GM12878 (cell line): ENCODE measurements around the gene GRAMD2B. TPM values are rescaled to one million over a fixed set of nuclear protein-coding genes. Genes with fewer than 3 reads are reported as not detected.

Experiments
- ATAC-seq: fragments of 200-7000 bp; cut with Tn5 transposase; 3 replicates; pipeline ENCODE4 v1.9.1; 2020; ENCODE audit warnings: mild to moderate bottlenecking, moderate library complexity
- BruUV-seq: library from RNA; stranded (reverse); fragments of 400-500 nt; replicated peaks from 2 replicates; lab custom pipeline; 2021; lab: Mats Ljungman, UMichigan
- CTCF ChIA-PET: fragments of 300-600 bp; sonication (Branson Sonifier 250); formaldehyde crosslinking; extraction: SDS; loops from one replicate; lab custom pipeline; 2021; ENCODE audit warnings: inconsistent platforms; lab: Yijun Ruan, JAX
- POLR2A ChIA-PET: fragments of 350-600 bp; formaldehyde crosslinking; extraction: SDS; loops from one replicate; lab custom pipeline; 2021; ENCODE audit warnings: inconsistent platforms; lab: Charles Lee
- RAD21 ChIA-PET: fragments of 300-600 bp; sonication (Branson Sonifier 250); formaldehyde crosslinking; loops from one replicate; lab custom pipeline; 2023; ENCODE audit warnings: antibody characterized with exemption; ENCODE audit not compliant: unreplicated experiment; lab: Charles Lee
- SMC1A ChIA-PET: fragments of 300-600 bp; sonication (Branson Sonifier 250); formaldehyde crosslinking; loops from one replicate; lab custom pipeline; 2023; ENCODE audit not compliant: unreplicated experiment, uncharacterized antibody; lab: Charles Lee
- DNase-seq: peaks from one replicate; pipeline ENCODE4 v3.0.0-alpha.2; 2011; ENCODE audit warnings: low read depth, low spot score
- FAIRE-seq: peaks from 3 replicates; lab custom pipeline; 2011; peaks lifted over from hg19 to GRCh38; lab: Jason Lieb, UNC
- H2AFZ ChIP-seq: 2 replicates; pipeline ENCODE4 v1.6.0; 2011; ENCODE audit warnings: low read depth, low read length, control low read depth; ENCODE audit not compliant: control insufficient read depth
- H3K27ac ChIP-seq: 2 replicates; pipeline ENCODE4 v1.5.1; 2011; ENCODE audit warnings: control low read depth; ENCODE audit not compliant: control insufficient read depth, insufficient read depth
- H3K27me3 ChIP-seq, 2 experiments: replicated peaks in 1 of 2; 2 replicates each; pipeline versions ENCODE4 v1.6.0 to v1.6.1; 2011; ENCODE audit warnings: low read length in 1 of 2; ENCODE audit not compliant: control insufficient read depth in 2 of 2, insufficient read depth in 2 of 2
- H3K36me3 ChIP-seq, 2 experiments: 2 replicates each; pipeline ENCODE4 v1.5.1; 2011; ENCODE audit warnings: low read length in 1 of 2; ENCODE audit not compliant: control insufficient read depth in 2 of 2, insufficient read depth in 2 of 2
- H3K4me1 ChIP-seq: 2 replicates; pipeline ENCODE4 v1.6.1; 2011; ENCODE audit warnings: mild to moderate bottlenecking, low read length, moderate library complexity, mixed read lengths; ENCODE audit not compliant: control insufficient read depth, insufficient read depth
- H3K4me2 ChIP-seq: 2 replicates; pipeline ENCODE4 v1.6.0; 2011; ENCODE audit warnings: control low read depth; ENCODE audit not compliant: control insufficient read depth, insufficient read depth
- H3K4me3 ChIP-seq: fragments of 200-600 bp; sonication (generic); 2 replicates; pipeline ENCODE4 v1.5.1; 2016
- H3K79me2 ChIP-seq: 2 replicates; pipeline ENCODE4 v1.6.0; 2011; ENCODE audit warnings: low read length; ENCODE audit not compliant: control insufficient read depth, insufficient read depth
- H3K9ac ChIP-seq: 2 replicates; pipeline ENCODE4 v1.8.0; 2011; ENCODE audit warnings: low read length, control low read depth, mixed read lengths; ENCODE audit not compliant: control insufficient read depth, insufficient read depth
- H3K9me3 ChIP-seq: replicated peaks from 3 replicates; pipeline ENCODE4 v1.5.1; 2011; ENCODE audit warnings: mild to moderate bottlenecking, low read length; ENCODE audit not compliant: control insufficient read depth, insufficient read depth
- H4K20me1 ChIP-seq: 2 replicates; pipeline ENCODE4 v1.6.0; 2011; ENCODE audit not compliant: control insufficient read depth, insufficient read depth
- ATF2 ChIP-seq: IDR thresholded peaks from 2 replicates; pipeline ENCODE4 v1.6.1; 2012; ENCODE audit warnings: low read length, inconsistent platforms
- CEBPB ChIP-seq, 2 experiments: fragments of 150-350 bp in 1 of 2; IDR thresholded peaks; 2 replicates each; pipeline ENCODE4 v1.6.1; 2012 to 2014; ENCODE audit warnings: low read depth in 2 of 2, low read length in 2 of 2, borderline replicate concordance in 1 of 2, inconsistent platforms in 1 of 2
- CREB1 ChIP-seq: IDR thresholded peaks from 2 replicates; pipeline ENCODE4 v1.6.1; 2012; ENCODE audit warnings: low read depth, mild to moderate bottlenecking, inconsistent platforms
- NFYB ChIP-seq: IDR thresholded peaks from 2 replicates; pipeline ENCODE4 v1.6.1; 2011; ENCODE audit warnings: low read depth, mild to moderate bottlenecking, low read length, improper control_type of control experiment, moderate library complexity; ENCODE audit not compliant: insufficient read depth
- RFX5 ChIP-seq: IDR thresholded peaks from 2 replicates; pipeline ENCODE4 v1.6.1; 2011; ENCODE audit warnings: low read depth, low read length, improper control_type of control experiment
- SREBF2 ChIP-seq: IDR thresholded peaks from 2 replicates; pipeline ENCODE4 v1.6.1; 2012; ENCODE audit warnings: mild to moderate bottlenecking, low read length
- TAF1 ChIP-seq: IDR thresholded peaks from 2 replicates; pipeline ENCODE4 v1.6.1; 2011; ENCODE audit warnings: mild to moderate bottlenecking, low read depth, low read length, borderline replicate concordance
- TCF3 ChIP-seq: IDR thresholded peaks from 2 replicates; pipeline ENCODE4 v1.6.1; 2012; ENCODE audit warnings: low read depth, mild to moderate bottlenecking, low read length, borderline replicate concordance; ENCODE audit not compliant: insufficient read depth
- WGBS: methylation state at CpG from one replicate; pipeline ENCODE4 v1.1.6; 2016; ENCODE audit warnings: low lambda C conversion rate; ENCODE audit not compliant: insufficient replicate concordance, insufficient coverage; ENCODE audit errors: missing lambda C conversion rate; 5-methylcytosine and 5-hydroxymethylcytosine counted together
- in situ Hi-C: fragments of 300-500 bp; cut with MboI; formaldehyde crosslinking; loops from 9 replicates; pipeline ENCODE4 v1.14.3; 2018; ENCODE audit warnings: mixed read lengths
- intact Hi-C: fragments of 100-400 bp; cut with micrococcal nuclease; formaldehyde crosslinking; loops from one replicate; pipeline ENCODE4 v1.14.2; 2022; ENCODE audit not compliant: unreplicated experiment
- polyA plus RNA-seq, 11 experiments: library from polyadenylated mRNA; depleted of rRNA in 4 of 11; unstranded in 6 of 11; stranded (reverse) in 5 of 11; fragments of >200 nt; fragmentation: Nextera tagmentation in 4 of 11; fragmentation: Illumina TruSeq in 1 of 11; extraction: Ambion mirVana in 4 of 11; extraction: Trizol in 1 of 11; gene quantifications; 1 replicate in 1 of 11; 2 replicates in 10 of 11; pipeline versions ENCODE4 v1.2.1 to v1.2.3, GENCODE V29; 2011 to 2016; ENCODE audit warnings: inconsistent platforms in 2 of 11, missing spikeins in 2 of 11, low read depth in 1 of 11
- total RNA-seq, 4 experiments: library from RNA; depleted of rRNA in 3 of 4; stranded (reverse); fragments of >200 nt in 3 of 4; fragmentation: Illumina TruSeq in 1 of 4; extraction: Trizol in 1 of 4; gene quantifications; 2 replicates each; pipeline versions ENCODE4 v1.2.1 to v1.2.3, GENCODE V29; 2013 to 2021
- TF ChIP-seq, protein P1 (sequence below): fragments of 450-650 bp; IDR thresholded peaks from 2 replicates; pipeline ENCODE4 v1.6.1; 2014; ENCODE audit warnings: mild to moderate bottlenecking

Gene GRAMD2B
- total and polyA plus RNA-seq, 10 of the 15 experiments (the other 5 are each of a cell fraction or from before 2014, with no cell fraction given): 1.9 to 21.5 (median 8.4) TPM

DNA sequence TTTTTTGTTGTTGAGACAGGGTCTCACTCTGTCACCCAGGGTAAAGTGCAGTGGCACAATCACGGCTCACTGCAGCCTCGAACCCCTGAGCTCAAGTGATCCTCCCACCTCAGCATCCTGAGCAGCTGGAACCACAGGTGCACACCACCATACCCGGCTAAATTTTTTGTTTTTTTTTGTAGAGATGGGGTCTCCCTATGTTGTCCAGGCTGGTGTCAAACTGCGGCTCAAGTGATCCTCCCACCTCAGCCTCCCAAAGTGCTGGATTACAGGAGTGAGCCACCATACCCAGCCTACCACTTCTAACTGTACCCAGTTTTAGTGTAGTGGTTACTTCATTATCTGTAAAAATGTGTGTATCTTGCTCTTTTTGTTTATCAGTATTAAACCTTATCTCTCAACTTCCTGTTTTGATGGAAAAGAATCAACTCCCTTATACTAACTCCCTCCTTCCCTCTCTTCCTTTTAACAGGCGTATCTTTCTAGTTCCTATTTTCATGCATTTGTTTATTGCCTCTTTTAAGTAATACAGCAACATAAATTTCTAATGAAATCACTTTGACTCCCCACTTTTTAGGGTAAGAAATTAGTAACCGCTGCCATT, 33.1 kb downstream of the GRAMD2B start:
- ChIA-PET POLR2A (no interaction called here), CTCF (no interaction called here), SMC1A (no interaction called here), RAD21 (no interaction called here)
- intact Hi-C loops (no loop called here), in situ Hi-C loops (no loop called here)
- Histone ChIP-seq H3K4me3 (no peak overlapping the region), H3K9me3 (no peaks in the 10 kb centered on the region; the same call in 2 of the 3 replicates), H3K36me3 (no peaks in the 10 kb centered on the region), H3K4me2 (no peak overlapping the region), H4K20me1 (no peaks in the 10 kb centered on the region), H3K27ac (no peak overlapping the region), H3K4me1 (peaks cover 6% of the 10 kb centered on the region), H3K9ac (no peak overlapping the region), H3K27me3 (no peaks in the 10 kb centered on the region), H3K79me2 (no peaks in the 10 kb centered on the region; the same call in 1 of the 2 replicates), H2AFZ (no peak overlapping the region)
- 77% methylated on average over 6 of the region's 6 CpGs for whole genome bisulfite sequencing
- TF ChIP-seq NFYB (no peak), TCF3 (no peak), CEBPB (IDR thresholded peaks at IDR 0.05; ENCODE audit: borderline replicate concordance in 1 of 2, low read depth in 2 of 2, low read length in 2 of 2) (no peak), CREB1 (no peak), SREBF2 (no peak), TAF1 (no peak), ATF2 (no peak), RFX5 (no peak)
- TF ChIP-seq, protein P1, sequence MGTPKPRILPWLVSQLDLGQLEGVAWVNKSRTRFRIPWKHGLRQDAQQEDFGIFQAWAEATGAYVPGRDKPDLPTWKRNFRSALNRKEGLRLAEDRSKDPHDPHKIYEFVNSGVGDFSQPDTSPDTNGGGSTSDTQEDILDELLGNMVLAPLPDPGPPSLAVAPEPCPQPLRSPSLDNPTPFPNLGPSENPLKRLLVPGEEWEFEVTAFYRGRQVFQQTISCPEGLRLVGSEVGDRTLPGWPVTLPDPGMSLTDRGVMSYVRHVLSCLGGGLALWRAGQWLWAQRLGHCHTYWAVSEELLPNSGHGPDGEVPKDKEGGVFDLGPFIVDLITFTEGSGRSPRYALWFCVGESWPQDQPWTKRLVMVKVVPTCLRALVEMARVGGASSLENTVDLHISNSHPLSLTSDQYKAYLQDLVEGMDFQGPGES: no peak
- no peak for DNase-seq
- no peak for FAIRE-seq
- BruUV-seq: no TSS peak
- ATAC-seq: no peak
